ENCODE measurements around the gene TBC1D1. TPM values are rescaled to one million over a fixed set of nuclear protein-coding genes. Genes with fewer than 3 reads are reported as not detected.

Gene TBC1D1
- total RNA-seq, 4 donors from 2014 or later = 111 to 176 (median 142) TPM

- Histone ChIP-seq H3K27ac (peak overlapping the region; percentile 83 to 97 (median 88)), H3K4me1 (peaks cover 63 to 75% of the 10 kb centered on the region in 2 donors), H3K4me3 (peak overlapping the region in 1 of 4 donors; percentile 16), H3K9me3 (no peaks in the 10 kb centered on the region), H3K27me3 (no peaks in the 10 kb centered on the region), H3K36me3 (no peaks in the 10 kb centered on the region)
- TF ChIP-seq POLR2A (IDR thresholded peaks at IDR 0.05) = no peak
- TF ChIP-seq CTCF (IDR thresholded peaks at IDR 0.05 in 4 of 5, conservative IDR thresholded peaks at IDR 0.05 in 1 of 5) = no peak
- intact Hi-C loops (cut with DNase I; ENCODE audit: low total_unique reads) = loop anchor here (1.0 to 2.0 kb wide), 2 partner anchors 44 to 219 kb away; no protein-coding TSS in a partner anchor
- in situ Hi-C loops (cut with MboI; ENCODE audit: low sequenced_read_pairs in 4 of 4) = no loop called here
- peak; percentile 93 to 96 for DNase-seq
- peak; percentile 75 to 80 for ATAC-seq
Observed at GRCh38 chr4:37934096-37934495, 43.2 kb downstream of the TBC1D1 start.

- Histone ChIP-seq H3K4me1 (peaks cover 58 to 70% of the 10 kb centered on the region in 2 donors), H3K4me3 (peak overlapping the region in 1 of 4 donors; percentile 16), H3K9me3 (no peaks in the 10 kb centered on the region), H3K27me3 (no peaks in the 10 kb centered on the region), H3K27ac (peak overlapping the region; percentile 83 to 97 (median 88)), H3K36me3 (no peaks in the 10 kb centered on the region)
- no peak for TF ChIP-seq CTCF (IDR thresholded peaks at IDR 0.05 in 4 of 5, conservative IDR thresholded peaks at IDR 0.05 in 1 of 5)
- no peak for TF ChIP-seq POLR2A (IDR thresholded peaks at IDR 0.05)
- intact Hi-C loops (cut with DNase I; ENCODE audit: low total_unique reads) (loop anchor here (1.0 to 2.0 kb wide), 2 partner anchors 44 to 220 kb away; no protein-coding TSS in a partner anchor), in situ Hi-C loops (cut with MboI; ENCODE audit: low sequenced_read_pairs in 4 of 4) (no loop called here)
- ATAC-seq (no peak), DNase-seq (no peak)
Observed at GRCh38 chr4:37934609-37935008, 43.7 kb downstream of the TBC1D1 start.

- intact Hi-C loops (cut with DNase I; ENCODE audit: low total_unique reads) (loop anchor here (2.0 kb wide), 1 partner anchor 220 kb away; no protein-coding TSS in a partner anchor), in situ Hi-C loops (cut with MboI; ENCODE audit: low sequenced_read_pairs in 4 of 4) (no loop called here)
- Histone ChIP-seq H3K36me3 (no peaks in the 10 kb centered on the region), H3K27me3 (no peaks in the 10 kb centered on the region), H3K4me1 (peaks cover 57 to 68% of the 10 kb centered on the region in 2 donors), H3K4me3 (no peak overlapping the region), H3K27ac (peak overlapping the region; percentile 83 to 97 (median 88)), H3K9me3 (no peaks in the 10 kb centered on the region)
- no peak for ATAC-seq
- no peak for TF ChIP-seq POLR2A (IDR thresholded peaks at IDR 0.05)
- no peak for TF ChIP-seq CTCF (IDR thresholded peaks at IDR 0.05 in 4 of 5, conservative IDR thresholded peaks at IDR 0.05 in 1 of 5)
- DNase-seq = no peak
Observed at GRCh38 chr4:37935026-37935425, 44.1 kb downstream of the TBC1D1 start.

GRCh38 chr4:37936889-37937498 is 46.1 kb downstream of the TBC1D1 start:
- intact Hi-C loops (cut with DNase I; ENCODE audit: low total_unique reads) = loop anchor here (2.0 kb wide), 1 partner anchor 40 kb away; no protein-coding TSS in a partner anchor
- Histone ChIP-seq H3K27ac (peak overlapping the region; percentile 83 to 97 (median 88)), H3K36me3 (no peaks in the 10 kb centered on the region), H3K9me3 (no peaks in the 10 kb centered on the region), H3K4me3 (peak overlapping the region; percentile 18 to 28 (median 24)), H3K4me1 (peaks cover 50 to 58% of the 10 kb centered on the region in 2 donors), H3K27me3 (no peaks in the 10 kb centered on the region)
- in situ Hi-C loops (cut with MboI; ENCODE audit: low sequenced_read_pairs in 4 of 4) = no loop called here
- peak; percentile 91 to 96 for DNase-seq
- ATAC-seq = peak; percentile 78 to 79
- TF ChIP-seq POLR2A (IDR thresholded peaks at IDR 0.05) (peak; percentile 53 to 76), CTCF (IDR thresholded peaks at IDR 0.05 in 4 of 5, conservative IDR thresholded peaks at IDR 0.05 in 1 of 5) (no peak)
